Measurements from ENCODE around the gene ZNF385D.

The ZNF385D gene

GRCh38 chr3:21682206-21682605, 68.8 kb downstream of the ZNF385D start:
- no peak overlapping the region for H3K9ac ChIP-seq (ENCODE audit: low read depth, low read length)

GRCh38 chr3:21673393-21673792, 77.6 kb downstream of the ZNF385D start:
- Histone ChIP-seq H3K36me3 (ENCODE audit: control insufficient read depth, insufficient read depth, low read length) (no peaks in the 10 kb centered on the region), H3K4me3 (ENCODE audit: low read depth, low read length) (no peak overlapping the region), H3K9me3 (ENCODE audit: control insufficient read depth, insufficient read depth, low read length) (no peaks in the 10 kb centered on the region), H3K27me3 (ENCODE audit: control insufficient read depth, insufficient read depth, low read length) (no peaks in the 10 kb centered on the region), H3K9ac (ENCODE audit: low read depth, low read length) (no peak overlapping the region), H3K4me1 (ENCODE audit: control insufficient read depth, insufficient read depth, low read length) (peaks cover 14% of the 10 kb centered on the region), H3K27ac (ENCODE audit: low read depth, low read length) (no peak overlapping the region)

More at GRCh38 chr3:21682206-21682605, 68.8 kb downstream of the ZNF385D start:
- Histone ChIP-seq H3K4me1 (ENCODE audit: control insufficient read depth, insufficient read depth, low read length) (peaks cover 27% of the 10 kb centered on the region), H3K27me3 (ENCODE audit: control insufficient read depth, insufficient read depth, low read length) (no peaks in the 10 kb centered on the region), H3K36me3 (ENCODE audit: control insufficient read depth, insufficient read depth, low read length) (no peaks in the 10 kb centered on the region), H3K9me3 (ENCODE audit: control insufficient read depth, insufficient read depth, low read length) (no peaks in the 10 kb centered on the region), H3K27ac (ENCODE audit: low read depth, low read length) (no peak overlapping the region), H3K4me3 (ENCODE audit: low read depth, low read length) (no peak overlapping the region)

GRCh38 chr3:21672303-21672702, 78.7 kb downstream of the ZNF385D start:
- Histone ChIP-seq H3K9ac (ENCODE audit: low read depth, low read length) (no peak overlapping the region), H3K36me3 (ENCODE audit: control insufficient read depth, insufficient read depth, low read length) (no peaks in the 10 kb centered on the region), H3K27me3 (ENCODE audit: control insufficient read depth, insufficient read depth, low read length) (no peaks in the 10 kb centered on the region), H3K27ac (ENCODE audit: low read depth, low read length) (no peak overlapping the region), H3K4me3 (ENCODE audit: low read depth, low read length) (no peak overlapping the region), H3K9me3 (ENCODE audit: control insufficient read depth, insufficient read depth, low read length) (no peaks in the 10 kb centered on the region), H3K4me1 (ENCODE audit: control insufficient read depth, insufficient read depth, low read length) (peaks cover 8% of the 10 kb centered on the region; the same call in 1 of the 2 replicates)

GRCh38 chr3:21670386-21670785, 80.6 kb downstream of the ZNF385D start:
- H3K9ac ChIP-seq (ENCODE audit: low read depth, low read length): no peak overlapping the region
- no peaks in the 10 kb centered on the region for H3K36me3 ChIP-seq (ENCODE audit: control insufficient read depth, insufficient read depth, low read length)
- H3K4me1 ChIP-seq (ENCODE audit: control insufficient read depth, insufficient read depth, low read length): peaks cover 15% of the 10 kb centered on the region
- no peak overlapping the region for H3K27ac ChIP-seq (ENCODE audit: low read depth, low read length)
- H3K4me3 ChIP-seq (ENCODE audit: low read depth, low read length): no peak overlapping the region
- no peaks in the 10 kb centered on the region for H3K27me3 ChIP-seq (ENCODE audit: control insufficient read depth, insufficient read depth, low read length)
- H3K9me3 ChIP-seq (ENCODE audit: control insufficient read depth, insufficient read depth, low read length): no peaks in the 10 kb centered on the region

GRCh38 chr3:21668012-21668411, 83.0 kb downstream of the ZNF385D start:
- H3K4me3 ChIP-seq (ENCODE audit: low read depth, low read length): no peak overlapping the region
- H3K9me3 ChIP-seq (ENCODE audit: control insufficient read depth, insufficient read depth, low read length): no peaks in the 10 kb centered on the region
- no peak overlapping the region for H3K27ac ChIP-seq (ENCODE audit: low read depth, low read length)

GRCh38 chr3:21665444-21666100, 85.4 kb downstream of the ZNF385D start:
- Histone ChIP-seq H3K36me3 (ENCODE audit: control insufficient read depth, insufficient read depth, low read length) (no peaks in the 10 kb centered on the region), H3K27me3 (ENCODE audit: control insufficient read depth, insufficient read depth, low read length) (no peaks in the 10 kb centered on the region), H3K4me1 (ENCODE audit: control insufficient read depth, insufficient read depth, low read length) (peaks cover 23% of the 10 kb centered on the region), H3K9ac (ENCODE audit: low read depth, low read length) (no peak overlapping the region), H3K27ac (ENCODE audit: low read depth, low read length) (peak overlapping the region; percentile 57), H3K4me3 (ENCODE audit: low read depth, low read length) (no peak overlapping the region), H3K9me3 (ENCODE audit: control insufficient read depth, insufficient read depth, low read length) (no peaks in the 10 kb centered on the region)

More at GRCh38 chr3:21668012-21668411, 83.0 kb downstream of the ZNF385D start:
- Histone ChIP-seq H3K36me3 (ENCODE audit: control insufficient read depth, insufficient read depth, low read length) (no peaks in the 10 kb centered on the region), H3K9ac (ENCODE audit: low read depth, low read length) (no peak overlapping the region), H3K4me1 (ENCODE audit: control insufficient read depth, insufficient read depth, low read length) (peaks cover 23% of the 10 kb centered on the region), H3K27me3 (ENCODE audit: control insufficient read depth, insufficient read depth, low read length) (no peaks in the 10 kb centered on the region)

- Histone ChIP-seq H3K27me3 (ENCODE audit: control insufficient read depth, insufficient read depth, low read length) (no peaks in the 10 kb centered on the region), H3K9me3 (ENCODE audit: control insufficient read depth, insufficient read depth, low read length) (no peaks in the 10 kb centered on the region), H3K4me3 (ENCODE audit: low read depth, low read length) (no peak overlapping the region), H3K27ac (ENCODE audit: low read depth, low read length) (no peak overlapping the region), H3K4me1 (ENCODE audit: control insufficient read depth, insufficient read depth, low read length) (peaks cover 23% of the 10 kb centered on the region), H3K9ac (ENCODE audit: low read depth, low read length) (no peak overlapping the region), H3K36me3 (ENCODE audit: control insufficient read depth, insufficient read depth, low read length) (no peaks in the 10 kb centered on the region)
Measured at GRCh38 chr3:21664996-21665395, 86.0 kb downstream of the ZNF385D start.

GRCh38 chr3:21662403-21662802, 88.6 kb downstream of the ZNF385D start:
- Histone ChIP-seq H3K9ac (ENCODE audit: low read depth, low read length) (no peak overlapping the region), H3K9me3 (ENCODE audit: control insufficient read depth, insufficient read depth, low read length) (no peaks in the 10 kb centered on the region), H3K27ac (ENCODE audit: low read depth, low read length) (no peak overlapping the region), H3K4me1 (ENCODE audit: control insufficient read depth, insufficient read depth, low read length) (peaks cover 16% of the 10 kb centered on the region), H3K4me3 (ENCODE audit: low read depth, low read length) (no peak overlapping the region), H3K36me3 (ENCODE audit: control insufficient read depth, insufficient read depth, low read length) (no peaks in the 10 kb centered on the region), H3K27me3 (ENCODE audit: control insufficient read depth, insufficient read depth, low read length) (no peaks in the 10 kb centered on the region)

- Histone ChIP-seq H3K4me3 (ENCODE audit: low read depth, low read length) (no peak overlapping the region), H3K27me3 (ENCODE audit: control insufficient read depth, insufficient read depth, low read length) (no peaks in the 10 kb centered on the region), H3K9ac (ENCODE audit: low read depth, low read length) (no peak overlapping the region), H3K36me3 (ENCODE audit: control insufficient read depth, insufficient read depth, low read length) (no peaks in the 10 kb centered on the region), H3K9me3 (ENCODE audit: control insufficient read depth, insufficient read depth, low read length) (no peaks in the 10 kb centered on the region), H3K27ac (ENCODE audit: low read depth, low read length) (no peak overlapping the region), H3K4me1 (ENCODE audit: control insufficient read depth, insufficient read depth, low read length) (no peaks in the 10 kb centered on the region)
Measured at GRCh38 chr3:21654662-21655061, 96.3 kb downstream of the ZNF385D start.

- H3K4me3 ChIP-seq (ENCODE audit: low read depth, low read length): no peak overlapping the region
- no peaks in the 10 kb centered on the region for H3K27me3 ChIP-seq (ENCODE audit: control insufficient read depth, insufficient read depth, low read length)
- H3K36me3 ChIP-seq (ENCODE audit: control insufficient read depth, insufficient read depth, low read length): no peaks in the 10 kb centered on the region
- no peaks in the 10 kb centered on the region for H3K4me1 ChIP-seq (ENCODE audit: control insufficient read depth, insufficient read depth, low read length)
- H3K9me3 ChIP-seq (ENCODE audit: control insufficient read depth, insufficient read depth, low read length): no peaks in the 10 kb centered on the region
- H3K9ac ChIP-seq (ENCODE audit: low read depth, low read length): no peak overlapping the region
- H3K27ac ChIP-seq (ENCODE audit: low read depth, low read length): no peak overlapping the region
Measured at GRCh38 chr3:21654241-21654640, 96.8 kb downstream of the ZNF385D start.

GRCh38 chr3:21649519-21649918, 101.5 kb downstream of the ZNF385D start:
- no peaks in the 10 kb centered on the region for H3K36me3 ChIP-seq (ENCODE audit: control insufficient read depth, insufficient read depth, low read length)
- H3K9me3 ChIP-seq (ENCODE audit: control insufficient read depth, insufficient read depth, low read length): no peaks in the 10 kb centered on the region
- no peak overlapping the region for H3K27ac ChIP-seq (ENCODE audit: low read depth, low read length)
- no peaks in the 10 kb centered on the region for H3K27me3 ChIP-seq (ENCODE audit: control insufficient read depth, insufficient read depth, low read length)
- no peak overlapping the region for H3K9ac ChIP-seq (ENCODE audit: low read depth, low read length)
- H3K4me1 ChIP-seq (ENCODE audit: control insufficient read depth, insufficient read depth, low read length): peaks cover 8% of the 10 kb centered on the region; the same call in 1 of the 2 replicates
- no peak overlapping the region for H3K4me3 ChIP-seq (ENCODE audit: low read depth, low read length)
